ENCODE results near the gene KIAA1755.

GRCh38 chr20:38302786-38303185, 42.3 kb upstream of the KIAA1755 start:
- no peak for TF ChIP-seq EZH2 (IDR thresholded peaks at IDR 0.05; ENCODE audit: insufficient read depth, low read length)
- TF ChIP-seq, protein P1, sequence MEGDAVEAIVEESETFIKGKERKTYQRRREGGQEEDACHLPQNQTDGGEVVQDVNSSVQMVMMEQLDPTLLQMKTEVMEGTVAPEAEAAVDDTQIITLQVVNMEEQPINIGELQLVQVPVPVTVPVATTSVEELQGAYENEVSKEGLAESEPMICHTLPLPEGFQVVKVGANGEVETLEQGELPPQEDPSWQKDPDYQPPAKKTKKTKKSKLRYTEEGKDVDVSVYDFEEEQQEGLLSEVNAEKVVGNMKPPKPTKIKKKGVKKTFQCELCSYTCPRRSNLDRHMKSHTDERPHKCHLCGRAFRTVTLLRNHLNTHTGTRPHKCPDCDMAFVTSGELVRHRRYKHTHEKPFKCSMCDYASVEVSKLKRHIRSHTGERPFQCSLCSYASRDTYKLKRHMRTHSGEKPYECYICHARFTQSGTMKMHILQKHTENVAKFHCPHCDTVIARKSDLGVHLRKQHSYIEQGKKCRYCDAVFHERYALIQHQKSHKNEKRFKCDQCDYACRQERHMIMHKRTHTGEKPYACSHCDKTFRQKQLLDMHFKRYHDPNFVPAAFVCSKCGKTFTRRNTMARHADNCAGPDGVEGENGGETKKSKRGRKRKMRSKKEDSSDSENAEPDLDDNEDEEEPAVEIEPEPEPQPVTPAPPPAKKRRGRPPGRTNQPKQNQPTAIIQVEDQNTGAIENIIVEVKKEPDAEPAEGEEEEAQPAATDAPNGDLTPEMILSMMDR (IDR thresholded peaks at IDR 0.05; ENCODE audit: insufficient read depth, low read depth, low read length) = no peak

Measured in astrocyte (in vitro differentiated cells and primary cell).